GM20431 (cell line): Measurements from ENCODE around the gene SOCS1.

Experiments
- in situ Hi-C: fragments of 300-500 bp; cut with MseI, MboI; formaldehyde crosslinking; loops from one replicate; pipeline ENCODE4 v1.15.0; 2020; ENCODE audit warnings: low sequenced_read_pairs; ENCODE audit not compliant: unreplicated experiment

Gene SOCS1

DNA sequence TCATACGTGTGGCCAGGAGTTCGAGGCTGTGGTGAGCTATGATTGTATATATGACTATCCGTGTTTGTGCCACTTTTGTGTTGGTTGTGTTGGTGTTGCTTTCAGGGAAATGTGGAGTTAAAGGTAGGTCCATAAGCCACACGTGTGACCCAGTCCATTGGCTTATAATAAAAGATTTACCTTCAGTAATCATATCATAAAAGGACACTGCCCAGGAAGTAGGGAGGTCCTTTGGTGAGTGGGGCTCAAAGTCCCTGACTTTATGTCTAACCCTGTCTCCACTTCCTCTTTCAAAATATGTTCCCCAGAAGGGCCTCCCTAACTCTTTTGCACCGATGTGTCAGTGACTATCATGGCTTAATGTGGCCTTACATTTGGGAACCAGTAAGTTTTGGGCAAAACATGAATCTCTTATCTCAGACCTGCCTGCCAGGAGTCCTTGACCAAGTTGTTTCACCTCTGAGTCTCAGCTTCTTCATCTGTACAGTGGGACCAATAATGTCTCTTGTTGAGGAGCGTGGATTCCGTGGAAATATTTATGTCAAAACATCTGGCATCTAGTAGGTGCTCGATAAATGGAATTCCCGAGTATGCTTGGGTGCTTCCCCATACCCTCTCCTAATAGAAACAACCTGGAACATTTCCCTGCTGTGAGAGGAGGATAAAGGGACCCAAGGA, 8.3 kb upstream of the SOCS1 start:
- in situ Hi-C loops, result no loop called here

DNA sequence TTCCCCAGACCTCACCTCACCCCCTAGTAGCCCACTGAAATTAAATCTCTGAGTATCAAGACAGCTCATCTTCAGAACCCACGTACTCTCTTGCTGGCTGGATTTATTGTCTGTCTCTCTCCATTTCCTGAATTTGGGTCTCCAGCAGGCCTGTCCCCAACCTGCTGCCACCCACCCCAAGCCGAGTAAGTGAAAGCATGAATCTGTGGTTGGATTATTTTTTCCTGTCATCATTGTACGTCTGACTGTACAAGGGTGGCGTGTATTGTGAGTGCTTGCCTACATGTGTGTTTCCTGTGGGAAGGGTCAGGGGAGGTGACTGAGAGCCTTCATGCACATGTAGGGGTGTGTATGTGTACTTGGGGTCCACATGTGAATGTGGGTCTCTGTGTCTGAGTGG, 7.7 kb upstream of the SOCS1 start:
- in situ Hi-C loops, result no loop called here

DNA sequence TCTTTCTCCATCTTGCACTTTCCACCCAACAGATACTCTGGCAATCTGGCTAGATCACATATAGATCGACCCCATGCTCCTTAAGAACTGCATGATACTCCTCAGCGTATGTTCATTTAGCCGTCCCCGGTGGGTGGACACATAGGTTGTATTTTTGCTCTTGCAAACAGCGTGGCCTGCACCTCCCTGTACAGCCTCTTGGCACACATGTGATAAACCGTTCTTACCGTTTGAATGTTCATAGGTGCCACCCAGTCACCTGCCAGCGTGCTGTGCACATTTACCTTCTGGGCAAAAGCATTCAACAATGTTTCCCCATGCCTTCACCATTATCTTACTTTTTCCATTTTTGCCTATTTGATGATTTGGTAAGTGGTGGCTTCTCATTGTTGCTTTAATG, 6.9 kb upstream of the SOCS1 start:
- in situ Hi-C loops, result no loop called here

DNA sequence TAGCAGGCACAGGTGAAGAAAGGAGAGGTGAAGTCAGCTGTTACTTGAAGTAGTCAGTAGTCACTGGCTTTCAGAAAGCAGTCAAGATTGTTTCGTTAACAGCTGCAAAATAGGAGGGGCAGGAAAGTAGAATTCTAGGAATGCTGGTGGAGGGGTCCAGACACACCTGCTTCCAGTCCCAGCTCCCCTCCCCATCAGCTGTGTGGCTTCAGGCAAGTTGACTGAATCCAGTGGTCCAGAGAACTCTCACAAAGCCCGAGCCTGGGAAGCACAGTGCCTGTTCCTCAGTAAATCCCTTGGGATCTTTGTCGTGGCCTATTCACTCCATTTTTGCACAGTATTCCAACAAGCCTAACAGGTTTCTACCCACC, 4.6 kb upstream of the SOCS1 start:
- in situ Hi-C loops, result no loop called here

DNA sequence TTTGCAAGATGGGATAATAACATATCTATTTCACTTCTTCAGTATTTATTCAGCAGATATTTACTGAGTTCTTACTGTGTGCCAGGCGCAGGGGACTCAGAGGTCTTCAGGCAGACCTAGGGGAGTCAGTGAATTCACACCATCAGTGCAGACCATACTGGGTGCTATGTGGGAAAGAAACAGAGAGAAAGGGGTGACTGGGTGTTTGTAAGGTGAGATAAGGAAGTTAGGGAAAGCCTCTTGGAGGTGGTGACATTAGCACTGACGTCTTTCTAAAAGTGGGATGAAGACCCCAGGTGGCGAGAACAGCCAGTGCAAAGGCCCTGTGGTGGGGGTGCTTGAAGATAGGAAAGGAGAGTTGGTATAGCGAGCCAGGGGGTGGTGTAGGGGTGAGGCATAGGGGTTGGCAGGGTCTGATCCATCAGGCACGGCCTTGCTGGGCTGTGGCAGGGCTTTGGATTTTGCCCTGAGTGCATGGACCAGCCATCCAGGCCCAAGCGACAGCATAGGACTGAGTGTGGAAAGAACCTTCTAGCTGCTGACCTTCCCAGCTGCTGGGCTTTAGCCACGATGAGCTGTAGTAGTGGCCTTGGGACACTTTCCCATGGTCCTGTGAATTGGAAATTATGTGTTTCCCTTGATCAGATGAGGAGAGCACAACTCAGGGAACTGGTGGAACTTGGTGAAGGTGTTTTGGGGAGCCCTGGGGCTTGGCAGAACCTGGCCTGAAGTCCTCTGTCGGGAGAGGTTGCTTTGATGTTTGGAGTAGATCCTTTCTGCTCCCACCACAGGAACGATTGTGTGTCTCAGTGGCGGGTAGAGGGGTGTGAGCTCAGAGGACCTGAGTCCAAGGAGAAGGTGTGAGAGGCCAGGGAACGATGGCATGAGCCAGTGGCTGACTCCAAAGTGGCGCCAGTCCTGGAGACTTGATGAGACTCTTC, 3.9 kb upstream of the SOCS1 start:
- in situ Hi-C loops, result loop anchor here (10.0 kb wide), 1 partner anchor 285 kb away; no protein-coding TSS in a partner anchor

DNA sequence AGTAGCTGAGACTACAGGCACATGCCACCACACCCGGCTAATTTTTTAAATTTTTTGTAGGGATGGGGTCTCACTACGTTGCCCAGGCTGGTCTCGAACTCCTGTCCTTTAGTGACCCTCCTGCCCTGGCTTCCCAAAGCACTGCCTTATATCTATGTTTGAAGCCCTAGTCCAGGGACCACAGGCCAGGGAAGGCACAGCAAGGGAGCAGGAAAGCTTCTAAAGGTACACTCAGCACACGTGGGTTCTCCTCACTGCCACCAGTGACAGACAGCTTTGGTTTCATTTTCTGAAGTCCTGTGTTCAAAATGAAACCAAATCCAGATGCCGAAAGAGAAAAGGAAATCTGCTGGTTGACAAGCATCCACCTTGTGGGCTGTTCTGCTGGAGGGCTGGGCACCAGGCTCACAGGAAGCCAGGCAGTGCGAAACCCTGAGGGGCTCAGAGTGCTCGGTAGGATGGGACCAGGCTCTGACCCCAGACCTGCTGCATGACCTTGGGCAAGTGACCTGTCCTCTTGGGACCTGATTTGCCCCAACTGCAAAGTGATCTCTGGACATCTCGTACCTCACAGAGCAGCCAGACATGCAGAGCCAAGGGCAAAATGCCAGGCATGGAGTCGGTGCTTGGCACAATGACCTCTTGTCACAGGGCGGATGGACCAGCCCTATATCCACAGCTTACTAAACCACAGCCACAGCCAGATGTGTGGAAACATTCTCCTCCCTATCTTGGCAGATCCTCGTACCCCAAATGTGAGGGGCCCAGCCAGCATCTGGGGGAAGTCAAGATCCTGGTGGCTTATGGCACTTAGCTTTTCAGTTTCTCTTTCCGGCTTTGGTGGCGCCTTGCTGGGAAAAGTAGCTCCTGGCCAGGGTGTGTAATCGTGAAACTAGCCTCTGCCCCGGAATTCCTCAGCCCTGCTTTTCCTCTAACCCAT, 2.8 kb upstream of the SOCS1 start:
- in situ Hi-C loops, result loop anchor here (10.0 kb wide), 1 partner anchor 284 kb away; no protein-coding TSS in a partner anchor

DNA sequence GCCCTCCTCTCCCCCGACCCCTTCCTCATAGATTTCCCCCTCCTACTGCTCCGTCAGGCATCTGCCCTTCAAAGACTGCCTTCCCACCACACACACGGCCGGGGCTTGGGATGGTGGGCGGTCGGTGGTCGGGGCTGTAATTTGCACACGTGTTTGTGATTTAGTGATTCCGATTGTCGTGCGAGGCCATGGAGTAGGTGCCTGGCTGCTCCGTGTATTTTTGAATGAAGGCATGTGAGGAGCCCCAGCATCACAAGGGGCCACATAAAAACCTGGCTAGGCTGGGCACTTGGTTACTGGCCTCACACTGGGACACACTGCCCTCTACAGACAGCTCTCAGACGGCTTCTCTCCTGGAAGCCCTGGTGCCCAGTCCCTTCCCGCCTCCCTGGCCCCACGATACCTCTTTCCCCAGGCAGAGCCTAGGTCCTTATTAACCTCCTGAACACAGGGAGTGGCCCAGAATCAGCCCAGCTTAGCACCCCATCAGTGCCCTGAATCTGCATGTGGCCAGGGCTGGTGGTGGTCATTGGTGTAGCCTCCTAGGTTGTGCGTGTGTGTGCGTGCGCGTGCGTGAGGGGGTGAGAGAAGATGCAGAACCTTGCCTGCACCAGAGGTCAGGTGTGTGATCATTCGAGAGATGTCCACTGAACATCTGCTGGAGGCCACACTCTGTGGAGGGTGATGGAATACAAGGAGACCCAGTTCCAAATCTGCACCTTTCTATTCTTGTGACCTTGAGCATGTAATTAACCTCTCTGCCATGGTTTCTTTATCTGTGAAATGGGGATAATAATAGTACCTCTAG, 1.3 kb upstream of the SOCS1 start:
- in situ Hi-C loops, result loop anchor here (10.0 kb wide), 1 partner anchor 283 kb away; no protein-coding TSS in a partner anchor

DNA sequence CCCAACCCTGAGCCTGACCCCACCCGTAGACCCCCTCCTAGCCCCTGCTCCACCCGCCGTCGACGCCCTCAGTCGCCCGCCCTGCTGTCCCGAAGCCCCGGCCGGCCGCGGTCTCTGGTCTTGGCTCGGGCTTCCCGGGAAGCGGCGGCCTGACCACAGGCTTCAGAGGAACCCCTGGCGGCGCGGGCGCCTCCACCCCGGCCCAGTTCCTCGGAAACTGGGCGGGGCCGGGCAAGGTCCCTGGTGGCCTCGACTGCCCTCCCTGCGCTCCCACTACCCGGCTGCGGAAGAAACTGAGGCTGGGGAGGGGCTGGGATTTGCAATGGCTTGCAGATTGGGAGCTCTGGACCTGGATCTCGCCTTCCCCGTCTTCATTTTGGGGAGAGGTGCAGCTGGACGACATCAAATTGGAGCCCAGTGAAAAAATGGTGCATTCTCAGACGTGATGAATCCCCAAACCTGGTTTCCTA, 692 bp upstream of the SOCS1 start:
- in situ Hi-C loops, result loop anchor here (10.0 kb wide), 1 partner anchor 282 kb away; no protein-coding TSS in a partner anchor

DNA sequence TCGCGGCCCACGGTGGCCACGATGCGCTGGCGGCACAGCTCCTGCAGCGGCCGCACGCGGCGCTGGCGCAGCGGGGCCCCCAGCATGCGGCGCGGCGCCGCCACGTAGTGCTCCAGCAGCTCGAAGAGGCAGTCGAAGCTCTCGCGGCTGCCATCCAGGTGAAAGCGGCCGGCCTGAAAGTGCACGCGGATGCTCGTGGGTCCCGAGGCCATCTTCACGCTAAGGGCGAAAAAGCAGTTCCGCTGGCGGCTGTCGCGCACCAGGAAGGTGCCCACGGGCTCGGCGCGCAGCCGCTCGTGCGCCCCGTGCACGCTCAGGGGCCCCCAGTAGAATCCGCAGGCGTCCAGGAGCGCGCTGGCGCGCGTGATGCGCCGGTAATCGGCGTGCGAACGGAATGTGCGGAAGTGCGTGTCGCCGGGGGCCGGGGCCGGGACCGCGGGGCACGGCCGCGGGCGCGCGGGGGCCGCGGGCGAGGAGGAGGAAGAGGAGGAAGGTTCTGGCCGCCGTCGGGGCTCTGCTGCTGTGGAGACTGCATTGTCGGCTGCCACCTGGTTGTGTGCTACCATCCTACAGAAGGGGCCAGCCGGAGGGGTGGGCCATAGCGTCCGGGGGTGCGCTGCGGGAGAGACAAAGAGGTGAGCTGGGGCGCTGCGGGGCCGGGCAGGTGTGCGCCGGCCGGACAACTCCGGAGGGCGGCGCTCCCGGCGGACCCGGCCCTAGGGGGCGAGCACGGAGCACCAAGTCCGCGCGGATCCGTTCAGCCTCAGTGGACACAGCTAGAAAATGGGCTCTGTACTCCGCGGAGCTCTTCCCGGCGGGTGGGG, 879 bp downstream of the SOCS1 start:
- in situ Hi-C loops, result loop anchor here (10.0 kb wide), 1 partner anchor 280 kb away; no protein-coding TSS in a partner anchor

DNA sequence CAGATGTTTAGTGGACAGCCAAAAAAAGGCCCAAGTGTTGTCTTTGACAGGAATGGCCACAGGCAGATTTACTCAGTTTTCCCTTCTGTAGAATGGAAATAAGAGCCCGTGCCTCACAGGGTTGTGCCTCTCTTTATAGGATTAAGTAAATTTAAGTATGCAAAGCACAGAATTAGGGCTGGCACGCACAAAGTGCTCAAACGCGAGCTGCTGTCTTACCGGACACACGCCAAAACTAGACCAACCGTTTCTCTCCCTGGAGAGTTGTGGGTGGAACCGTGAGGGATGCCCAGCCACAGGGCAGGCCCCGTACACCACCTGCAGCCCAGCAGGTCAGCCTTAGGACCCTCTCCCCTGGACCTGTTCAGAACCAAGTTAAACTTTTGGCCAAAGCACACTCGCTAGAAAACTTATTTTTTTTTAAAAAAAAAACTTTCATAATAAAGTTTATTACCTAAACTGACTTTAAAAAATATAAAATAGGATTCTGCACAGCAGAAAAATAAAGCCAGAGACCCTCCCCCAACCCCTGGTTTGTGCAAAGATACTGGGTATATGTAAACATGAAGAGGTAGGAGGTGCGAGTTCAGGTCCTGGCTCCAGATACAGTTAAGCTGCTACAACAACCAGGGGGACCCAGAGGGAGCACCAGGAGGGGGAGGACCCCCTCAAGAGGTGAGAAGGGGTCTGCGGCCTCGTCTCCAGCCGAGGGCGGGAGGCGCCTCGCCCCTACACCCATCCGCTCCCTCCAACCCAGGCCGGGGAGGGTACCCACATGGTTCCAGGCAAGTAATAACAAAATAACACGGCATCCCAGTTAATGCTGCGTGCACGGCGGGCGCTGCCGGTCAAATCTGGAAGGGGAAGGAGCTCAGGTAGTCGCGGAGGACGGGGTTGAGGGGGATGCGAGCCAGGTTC, 1.8 kb downstream of the SOCS1 start:
- in situ Hi-C loops, result loop anchor here (10.0 kb wide), 1 partner anchor 279 kb away; no protein-coding TSS in a partner anchor

DNA sequence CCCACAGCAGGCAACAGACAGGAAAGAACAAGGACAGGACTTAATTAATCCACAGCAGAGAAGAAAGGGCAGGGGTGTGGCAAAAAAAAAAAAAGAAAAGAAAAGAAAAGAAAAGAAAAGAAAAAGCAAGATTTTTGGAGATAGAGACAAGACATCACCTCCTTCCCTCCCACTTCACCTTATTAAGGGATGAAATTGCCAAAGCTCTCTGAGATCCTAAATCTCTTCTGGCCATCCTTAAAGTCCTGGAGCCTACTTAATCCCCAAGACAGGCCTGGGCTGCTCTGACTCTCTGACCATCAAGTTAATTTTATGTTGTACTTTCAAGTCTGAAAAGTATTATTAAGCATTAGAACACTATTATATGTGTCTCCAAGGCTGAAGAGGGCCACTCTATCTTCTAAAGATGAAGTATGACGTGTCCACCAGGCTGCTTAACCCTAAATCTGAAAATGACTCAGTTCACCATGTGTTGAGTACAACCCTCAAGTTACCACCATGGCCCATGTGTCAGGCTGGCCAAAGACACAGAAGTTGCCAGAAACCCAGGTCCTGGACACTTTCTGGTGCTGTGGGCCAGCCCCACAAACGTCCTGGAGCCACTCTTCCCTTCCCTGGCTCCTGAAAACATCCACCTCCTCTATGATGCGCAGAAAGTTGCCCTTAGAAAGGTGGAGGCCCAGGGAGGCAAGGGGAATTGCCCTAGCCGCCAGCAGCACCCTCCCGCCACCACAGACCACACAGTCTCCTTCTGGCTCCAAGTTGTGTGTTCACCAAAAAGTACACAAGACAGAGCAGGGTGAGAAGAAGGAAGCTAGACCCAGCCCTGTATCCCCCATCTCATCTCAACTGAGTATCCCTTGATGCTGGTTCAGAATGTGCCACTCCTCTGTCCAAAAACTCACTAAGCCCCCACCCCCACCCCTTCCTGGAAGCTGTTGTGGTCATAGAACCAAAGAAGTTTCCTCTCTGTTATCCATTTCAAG, 2.7 kb downstream of the SOCS1 start:
- in situ Hi-C loops, result loop anchor here (10.0 kb wide), 1 partner anchor 279 kb away; no protein-coding TSS in a partner anchor

DNA sequence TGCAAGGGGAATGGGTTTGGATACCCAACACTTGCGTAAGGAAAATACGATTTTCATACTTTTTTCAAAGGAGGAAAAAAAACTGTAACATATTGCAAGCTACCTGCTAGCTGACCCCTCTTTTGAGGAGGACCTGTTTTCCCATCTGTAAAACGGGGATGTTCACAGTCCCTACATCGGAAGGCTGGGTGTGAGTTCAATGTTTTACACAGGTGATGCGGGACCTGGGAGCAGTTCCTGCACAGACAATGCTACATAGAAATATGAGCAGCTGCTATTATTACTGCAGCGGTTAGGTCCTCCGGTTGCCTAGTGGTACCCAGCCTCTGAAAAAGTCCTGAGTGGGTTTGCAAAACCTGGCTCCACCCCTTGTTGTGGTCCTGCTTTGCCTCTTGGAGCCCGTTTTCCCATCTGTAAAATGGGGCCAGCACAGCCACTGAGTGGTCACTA, 3.5 kb downstream of the SOCS1 start:
- in situ Hi-C loops, result loop anchor here (10.0 kb wide), 1 partner anchor 278 kb away; no protein-coding TSS in a partner anchor

DNA sequence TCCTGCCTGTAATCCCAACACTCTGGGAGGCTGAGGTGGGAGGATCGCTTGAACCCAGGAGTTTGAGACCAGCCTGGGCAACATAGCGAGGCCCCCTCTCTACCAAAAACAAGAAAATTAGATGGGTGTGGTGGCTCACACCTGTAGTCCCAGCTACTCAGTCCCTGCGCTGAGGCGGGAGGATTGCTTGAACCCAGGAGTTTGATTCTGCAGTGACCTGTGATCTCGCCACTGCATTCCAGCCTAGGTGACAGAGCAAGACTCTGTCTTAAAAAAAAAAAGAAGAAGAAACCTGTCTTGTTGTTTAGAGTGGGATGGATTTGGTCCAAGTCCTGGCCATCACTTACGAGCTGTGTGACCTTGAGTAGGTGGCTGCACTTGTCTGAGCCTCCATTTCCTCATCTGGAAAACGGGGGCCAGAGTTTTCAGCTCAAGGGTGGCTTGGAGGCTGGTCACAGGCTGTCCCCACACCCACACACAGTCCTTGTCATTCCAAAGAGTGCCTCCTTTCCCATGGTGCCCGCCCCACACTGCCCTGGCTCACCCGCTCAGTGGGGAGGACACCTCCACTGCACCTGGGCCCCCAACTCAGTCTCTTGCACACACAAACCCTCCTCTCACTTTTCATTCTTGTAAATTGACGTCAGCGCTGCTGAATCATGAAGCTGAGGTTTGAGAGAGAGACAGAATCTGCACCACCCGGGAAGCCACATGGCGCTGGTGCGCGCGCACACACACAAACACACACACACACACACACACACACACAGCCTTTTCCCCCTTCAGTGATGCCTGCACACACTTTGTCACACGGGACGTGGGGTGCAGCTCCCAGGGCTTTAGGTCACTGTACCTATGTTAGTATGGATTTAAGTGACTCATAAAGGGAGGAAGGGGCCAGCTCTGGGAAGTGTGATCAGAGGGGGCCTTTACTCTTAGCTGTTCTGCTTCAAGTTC, 4.2 kb downstream of the SOCS1 start:
- in situ Hi-C loops, result loop anchor here (10.0 kb wide), 1 partner anchor 277 kb away; no protein-coding TSS in a partner anchor

DNA sequence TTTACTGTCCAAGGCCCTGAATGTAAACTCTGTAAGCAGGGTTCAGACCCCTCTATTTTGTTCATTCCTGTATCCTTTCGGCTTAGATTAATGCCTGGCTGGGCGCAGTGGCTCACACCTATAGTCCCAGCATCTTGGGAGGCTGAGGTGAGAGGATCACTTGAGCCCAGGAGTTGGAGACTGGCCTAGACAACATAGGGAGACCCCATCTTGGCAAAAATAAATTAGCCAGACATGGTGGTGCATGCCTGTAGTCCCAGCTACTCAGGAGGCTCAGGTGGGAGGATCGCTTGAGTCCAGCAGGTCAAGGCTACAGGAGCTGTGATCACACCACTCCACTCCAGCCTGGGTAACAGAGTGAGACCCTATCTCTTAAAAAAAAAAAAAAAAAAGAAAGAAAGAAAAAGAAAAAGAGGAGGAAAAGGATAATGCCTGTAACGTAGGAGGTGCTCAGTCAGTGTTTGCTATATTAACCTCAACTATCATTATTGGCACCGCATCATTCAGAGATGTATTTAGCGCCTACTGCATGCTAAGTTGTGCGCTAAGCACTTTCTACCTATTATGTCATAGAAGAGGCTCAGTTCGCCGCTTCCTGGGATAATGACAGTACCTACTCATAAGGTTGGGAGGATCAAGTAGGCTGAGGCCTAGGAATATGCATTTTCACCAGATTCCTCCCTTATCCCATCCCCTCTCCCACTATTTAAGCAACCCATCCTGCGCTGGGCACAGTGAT, 5.0 kb downstream of the SOCS1 start:
- in situ Hi-C loops, result loop anchor here (10.0 kb wide), 1 partner anchor 276 kb away; no protein-coding TSS in a partner anchor
